Gastrocnemius medialis (tissue), 4 donors: ENCODE measurements around the gene RORC.
"Not testable (repeated sequence)": the region's sequence is repeated elsewhere in the genome, so short reads cannot be mapped to it uniquely, and the experiment has no call there.

Experiments
- CTCF ChIP-seq, 5 experiments: fragments of 450-650 bp in 3 of 5; fragments of 200-600 bp in 2 of 5; sonication (generic) in 2 of 5; IDR thresholded peaks in 4 of 5; conservative IDR thresholded peaks in 1 of 5; 1 replicate in 4 of 5; 2 replicates in 1 of 5; pipeline ENCODE4 v1.5.1; 2016 to 2019; ENCODE audit warnings: antibody characterized with exemption in 5 of 5, mild to moderate bottlenecking in 3 of 5, moderate library complexity in 3 of 5
- POLR2A ChIP-seq, 2 donors: fragments of 450-650 bp; IDR thresholded peaks; one replicate each; pipeline ENCODE4 v1.6.1; 2017; ENCODE audit warnings: antibody characterized with exemption in 2 of 2, mild to moderate bottlenecking in 2 of 2, moderate library complexity in 2 of 2

GRCh38 chr1:151780736-151781135 lies 50.9 kb downstream of the RORC start:
- TF ChIP-seq CTCF (IDR thresholded peaks at IDR 0.05 in 4 of 5, conservative IDR thresholded peaks at IDR 0.05 in 1 of 5); POLR2A (IDR thresholded peaks at IDR 0.05): not testable (repeated sequence)
